WTC11 (cell line): ENCODE measurements around the gene PIWIL4.
"Not testable (repeated sequence)": the region's sequence is repeated elsewhere in the genome, so short reads cannot be mapped to it uniquely, and the experiment has no call there.

Experiments
- CTCF ChIP-seq: fragments of 200-600 bp; IDR thresholded peaks from 2 replicates; pipeline ENCODE4 v1.8.0; 2022; ENCODE audit warnings: antibody characterized with exemption
- E2F1 ChIP-seq: sonication (generic); formaldehyde crosslinking; IDR thresholded peaks from 2 replicates; pipeline ENCODE4 v1.8.0; 2022; ENCODE audit warnings: mild to moderate bottlenecking, missing genetic modification reagents
- ESRRA ChIP-seq: sonication (generic); formaldehyde crosslinking; IDR thresholded peaks from 2 replicates; pipeline ENCODE4 v1.8.1; 2022; ENCODE audit warnings: mild to moderate bottlenecking, missing genetic modification reagents, borderline replicate concordance
- PRDM15 ChIP-seq: sonication (generic); formaldehyde crosslinking; IDR thresholded peaks from 2 replicates; pipeline ENCODE4 v1.8.0; 2022; ENCODE audit warnings: missing genetic modification reagents
- SP1 ChIP-seq: sonication (generic); formaldehyde crosslinking; conservative IDR thresholded peaks from 2 replicates; pipeline ENCODE4 v1.8.1; 2022; ENCODE audit warnings: missing genetic modification reagents
- TEAD4 ChIP-seq: sonication (generic); formaldehyde crosslinking; IDR thresholded peaks from 2 replicates; pipeline ENCODE4 v1.8.0; 2022; ENCODE audit warnings: mild to moderate bottlenecking, missing genetic modification reagents
- ZNF232 ChIP-seq: sonication (generic); formaldehyde crosslinking; IDR thresholded peaks from 2 replicates; pipeline ENCODE4 v1.8.0; 2022; ENCODE audit warnings: mild to moderate bottlenecking, missing genetic modification reagents

- TF ChIP-seq TEAD4 (CRISPR knock-in tag); CTCF; PRDM15 (CRISPR knock-in tag); ZNF232; E2F1 (CRISPR knock-in tag); ESRRA; SP1 (CRISPR knock-in tag): not testable (repeated sequence)
Measured at GRCh38 chr11:94572975-94573374, 5.8 kb downstream of the PIWIL4 start.
